H9 (cell line): ENCODE results near the gene ZNF446. TPM values are rescaled to one million over a fixed set of nuclear protein-coding genes. Genes with fewer than 3 reads are reported as not detected.

ENCODE experiments used
- DNase-seq: peaks from one replicate; pipeline ENCODE4 v3.0.0-alpha.2; 2017
- H2AFZ ChIP-seq: one replicate; pipeline ENCODE4 v1.6.1; 2013; ENCODE audit warnings: mild to moderate bottlenecking, low read length, control low read depth, moderate library complexity
- H2AK5ac ChIP-seq: 2 replicates; pipeline ENCODE4 v1.6.1; 2013; ENCODE audit warnings: low read length, control low read depth, mixed read lengths; ENCODE audit not compliant: insufficient read length
- H2BK120ac ChIP-seq: one replicate; pipeline ENCODE4 v1.6.1; 2013; ENCODE audit warnings: low read depth, mild to moderate bottlenecking, low read length, control low read depth, inconsistent platforms; ENCODE audit not compliant: poor library complexity, severe bottlenecking
- H2BK12ac ChIP-seq: 2 replicates; pipeline ENCODE4 v1.6.1; 2013; ENCODE audit warnings: low read length, control low read depth, mixed read lengths, low read depth; ENCODE audit not compliant: insufficient read length
- H2BK15ac ChIP-seq: 2 replicates; pipeline ENCODE4 v1.6.1; 2013; ENCODE audit warnings: low read depth, low read length, control low read depth
- H2BK20ac ChIP-seq: one replicate; pipeline ENCODE4 v1.6.1; 2013; ENCODE audit warnings: low read depth, mild to moderate bottlenecking, low read length, control low read depth, inconsistent platforms; ENCODE audit not compliant: poor library complexity, severe bottlenecking
- H2BK5ac ChIP-seq: 2 replicates; pipeline ENCODE4 v1.6.1; 2013; ENCODE audit warnings: low read length, control low read depth, mixed read lengths; ENCODE audit not compliant: insufficient read length
- H3K14ac ChIP-seq: 2 replicates; pipeline ENCODE4 v1.6.1; 2013; ENCODE audit warnings: low read length, control low read depth; ENCODE audit not compliant: insufficient read depth
- H3K18ac ChIP-seq: 2 replicates; pipeline ENCODE4 v1.6.1; 2013; ENCODE audit warnings: low read depth, mild to moderate bottlenecking, mixed read lengths, low read length, control low read depth; ENCODE audit not compliant: insufficient read length
- H3K23ac ChIP-seq: 2 replicates; pipeline ENCODE4 v1.6.1; 2013; ENCODE audit warnings: low read length, control low read depth, mixed read lengths, low read depth; ENCODE audit not compliant: insufficient read length
- H3K23me2 ChIP-seq: 2 replicates; pipeline ENCODE4 v1.6.1; 2013; ENCODE audit warnings: low read depth, mild to moderate bottlenecking, mixed read lengths, low read length, control low read depth; ENCODE audit not compliant: insufficient read length, poor library complexity, severe bottlenecking
- H3K27ac ChIP-seq: 2 replicates; pipeline ENCODE4 v1.5.1; 2013; ENCODE audit warnings: low read length, control low read depth, mixed read lengths, low read depth; ENCODE audit not compliant: insufficient read length
- H3K27me3 ChIP-seq: 2 replicates; pipeline ENCODE4 v1.6.1; 2013; ENCODE audit warnings: low read length, control low read depth, inconsistent platforms; ENCODE audit not compliant: insufficient read depth
- H3K4ac ChIP-seq: 2 replicates; pipeline ENCODE4 v1.6.1; 2013; ENCODE audit warnings: low read depth, mild to moderate bottlenecking, control low read depth, inconsistent platforms, low read length, moderate library complexity
- H3K4me1 ChIP-seq: 2 replicates; pipeline ENCODE4 v1.6.1; 2013; ENCODE audit warnings: low read length, control low read depth, inconsistent platforms; ENCODE audit not compliant: insufficient read depth
- H3K4me2 ChIP-seq: 2 replicates; pipeline ENCODE4 v1.6.1; 2013; ENCODE audit warnings: low read length, control low read depth, mixed read lengths; ENCODE audit not compliant: insufficient read length, insufficient read depth
- H3K56ac ChIP-seq: 2 replicates; pipeline ENCODE4 v1.6.1; 2013; ENCODE audit warnings: low read depth, mild to moderate bottlenecking, mixed read lengths, low read length, control low read depth; ENCODE audit not compliant: insufficient read length
- H3K79me1 ChIP-seq: 2 replicates; pipeline ENCODE4 v1.6.1; 2013; ENCODE audit warnings: low read depth, mild to moderate bottlenecking, moderate library complexity, low read length, control low read depth, inconsistent platforms; ENCODE audit not compliant: insufficient read depth, poor library complexity, severe bottlenecking
- H3K79me2 ChIP-seq: 2 replicates; pipeline ENCODE4 v1.6.1; 2013; ENCODE audit warnings: low read length, control low read depth, inconsistent platforms; ENCODE audit not compliant: insufficient read depth
- H3K9ac ChIP-seq: 2 replicates; pipeline ENCODE4 v1.6.1; 2013; ENCODE audit warnings: low read length, control low read depth, mixed read lengths; ENCODE audit not compliant: insufficient read length; ENCODE audit errors: extremely low read depth
- H3K9me3 ChIP-seq: one replicate; pipeline ENCODE4 v1.6.1; 2013; ENCODE audit warnings: low read depth, low read length, inconsistent platforms; ENCODE audit not compliant: control insufficient read depth
- H3T11ph ChIP-seq: one replicate; pipeline ENCODE4 v1.6.1; 2013; ENCODE audit warnings: mild to moderate bottlenecking, low read length, control low read depth, inconsistent platforms
- H4K20me1 ChIP-seq: one replicate; pipeline ENCODE4 v1.6.1; 2013; ENCODE audit not compliant: control insufficient read depth, insufficient read length, insufficient read depth
- H4K5ac ChIP-seq: 2 replicates; pipeline ENCODE4 v1.6.1; 2013; ENCODE audit warnings: low read depth, mild to moderate bottlenecking, mixed read lengths, low read length, control low read depth; ENCODE audit not compliant: insufficient read length
- H4K8ac ChIP-seq: replicated peaks from 2 replicates; pipeline ENCODE4 v1.6.1; 2013; ENCODE audit warnings: low read length, control low read depth, mixed read lengths, low read depth; ENCODE audit not compliant: insufficient read length
- H4K91ac ChIP-seq: 2 replicates; pipeline ENCODE4 v1.6.1; 2013; ENCODE audit warnings: low read depth, mild to moderate bottlenecking, moderate library complexity, mixed read lengths, low read length, control low read depth; ENCODE audit not compliant: insufficient read length
- H3K27ac Mint-ChIP-seq, 3 experiments: 2 replicates in 2 of 3; 3 replicates in 1 of 3; pipeline ENCODE4 v1.8.0; 2020 to 2021; ENCODE audit warnings: mixed read lengths in 3 of 3, mild to moderate bottlenecking in 1 of 3, moderate library complexity in 1 of 3
- H3K27me3 Mint-ChIP-seq: 2 replicates; pipeline ENCODE4 v1.8.0; 2021; ENCODE audit warnings: low read depth, mild to moderate bottlenecking, moderate library complexity, mixed read lengths
- H3K36me3 Mint-ChIP-seq, 3 experiments: 2 replicates in 2 of 3; 3 replicates in 1 of 3; pipeline ENCODE4 v1.8.0; 2020 to 2021; ENCODE audit warnings: low read depth in 3 of 3, mixed read lengths in 3 of 3; ENCODE audit not compliant: insufficient read depth in 1 of 3
- H3K4me1 Mint-ChIP-seq, 2 experiments: 2 replicates each; pipeline ENCODE4 v1.8.0; 2020; ENCODE audit warnings: mixed read lengths in 2 of 2
- H3K4me3 Mint-ChIP-seq, 2 experiments: 2 replicates in 1 of 2; 3 replicates in 1 of 2; pipeline ENCODE4 v1.8.0; 2020 to 2021; ENCODE audit warnings: mild to moderate bottlenecking in 2 of 2, mixed read lengths in 2 of 2, moderate library complexity in 1 of 2
- H3K9me3 Mint-ChIP-seq, 2 experiments: 2 replicates in 1 of 2; 3 replicates in 1 of 2; pipeline ENCODE4 v1.8.0; 2020; ENCODE audit warnings: mild to moderate bottlenecking in 2 of 2, mixed read lengths in 2 of 2, moderate library complexity in 1 of 2
- WGBS: extraction: QIAGEN DNeasy Blood & Tissue Kit; methylation state at CpG from one replicate; pipeline ENCODE4 v1.1.7; 2013; ENCODE audit warnings: missing lambda C conversion rate, low lambda C conversion rate, mixed read lengths; ENCODE audit not compliant: insufficient read length; ENCODE audit errors: extremely low coverage; 5-methylcytosine and 5-hydroxymethylcytosine counted together
- total RNA-seq: library from RNA; stranded (reverse); gene quantifications from 2 replicates; pipeline ENCODE4 v1.2.1, GENCODE V29; 2021
- TF ChIP-seq, protein P1 (sequence below): fragments of 200-600 bp; sonication (generic); conservative IDR thresholded peaks from 3 replicates; pipeline ENCODE4 v1.8.0; 2021; ENCODE audit warnings: antibody characterized with exemption, mild to moderate bottlenecking

The ZNF446 gene
- total RNA-seq, 1 experiment from 2014 or later: 7.6 TPM

DNA sequence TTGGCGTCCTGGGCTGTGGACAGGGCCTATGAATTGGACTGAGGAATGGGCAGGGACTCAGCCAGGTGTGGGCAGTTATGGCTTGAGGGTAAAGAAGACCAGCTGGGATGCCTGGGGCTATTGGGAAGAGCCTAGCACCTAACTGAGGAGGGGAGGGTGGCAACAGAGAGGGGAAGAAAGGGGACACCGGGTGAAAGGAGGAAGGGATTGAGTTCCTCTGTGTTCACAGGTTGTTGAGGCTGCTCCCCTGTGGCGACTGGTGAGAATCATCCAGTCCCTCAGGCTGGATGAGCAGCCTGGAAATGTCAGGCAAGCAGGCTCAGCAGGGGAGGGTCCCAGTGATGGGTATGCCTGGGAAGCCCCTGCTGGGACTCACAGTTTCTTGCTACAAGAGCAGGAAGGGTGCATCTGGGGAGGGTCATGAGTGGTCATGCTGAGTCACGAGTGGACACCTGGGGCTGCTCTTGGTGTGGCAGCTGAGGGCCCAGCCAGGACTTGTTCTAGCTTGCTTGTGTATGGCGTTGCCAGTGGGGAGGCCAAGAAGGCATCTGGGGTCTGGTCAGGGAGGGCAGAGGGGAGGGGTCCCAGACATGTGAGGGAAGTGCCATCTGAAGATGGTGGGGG, 7.8 kb upstream of the ZNF446 start:
- no peak for DNase-seq
- no peaks in the 10 kb centered on the region for H3K27me3 ChIP-seq
- H3K4me1 ChIP-seq: no peaks in the 10 kb centered on the region
- H4K8ac ChIP-seq: no peak overlapping the region
- no peak overlapping the region for H2BK120ac ChIP-seq
- no peak overlapping the region for H3K27ac ChIP-seq
- no peak overlapping the region for H3K18ac ChIP-seq
- Mint-ChIP-seq H3K4me1 (peaks cover 10 to 14% of the 10 kb centered on the region in 2 experiments), H3K9me3 (no peaks in the 10 kb centered on the region; a peak in 1 of 5 replicates), H3K27me3 (peaks cover 9% of the 10 kb centered on the region), H3K27ac (peak overlapping the region in 1 of 3 experiments; percentile 96; a peak in 2 of 7 replicates), H3K4me3 (peak overlapping the region; percentile 79 to 84), H3K36me3 (peaks cover 2 to 20% (median 4%) of the 10 kb centered on the region in 3 experiments; a peak in 6 of 7 replicates)
- H2BK12ac ChIP-seq: no peak overlapping the region
- H2BK15ac ChIP-seq: no peak overlapping the region
- no peaks in the 10 kb centered on the region for H4K20me1 ChIP-seq
- no peak overlapping the region for H3K4ac ChIP-seq
- no peak overlapping the region for H3K14ac ChIP-seq
- H3K79me1 ChIP-seq: no peaks in the 10 kb centered on the region
- H2AK5ac ChIP-seq: no peak overlapping the region
- H4K91ac ChIP-seq: no peak overlapping the region
- H2BK5ac ChIP-seq: no peak overlapping the region
- WGBS: no CpG with 5 or more reads among the region's 5 CpGs
- TF ChIP-seq, protein P1, sequence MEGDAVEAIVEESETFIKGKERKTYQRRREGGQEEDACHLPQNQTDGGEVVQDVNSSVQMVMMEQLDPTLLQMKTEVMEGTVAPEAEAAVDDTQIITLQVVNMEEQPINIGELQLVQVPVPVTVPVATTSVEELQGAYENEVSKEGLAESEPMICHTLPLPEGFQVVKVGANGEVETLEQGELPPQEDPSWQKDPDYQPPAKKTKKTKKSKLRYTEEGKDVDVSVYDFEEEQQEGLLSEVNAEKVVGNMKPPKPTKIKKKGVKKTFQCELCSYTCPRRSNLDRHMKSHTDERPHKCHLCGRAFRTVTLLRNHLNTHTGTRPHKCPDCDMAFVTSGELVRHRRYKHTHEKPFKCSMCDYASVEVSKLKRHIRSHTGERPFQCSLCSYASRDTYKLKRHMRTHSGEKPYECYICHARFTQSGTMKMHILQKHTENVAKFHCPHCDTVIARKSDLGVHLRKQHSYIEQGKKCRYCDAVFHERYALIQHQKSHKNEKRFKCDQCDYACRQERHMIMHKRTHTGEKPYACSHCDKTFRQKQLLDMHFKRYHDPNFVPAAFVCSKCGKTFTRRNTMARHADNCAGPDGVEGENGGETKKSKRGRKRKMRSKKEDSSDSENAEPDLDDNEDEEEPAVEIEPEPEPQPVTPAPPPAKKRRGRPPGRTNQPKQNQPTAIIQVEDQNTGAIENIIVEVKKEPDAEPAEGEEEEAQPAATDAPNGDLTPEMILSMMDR: no peak
- no peak overlapping the region for H3T11ph ChIP-seq
- no peaks in the 10 kb centered on the region for H3K79me2 ChIP-seq
- H3K9ac ChIP-seq: no peak overlapping the region
- H4K5ac ChIP-seq: no peak overlapping the region
- no peaks in the 10 kb centered on the region for H3K9me3 ChIP-seq
- no peak overlapping the region for H3K4me2 ChIP-seq
- no peak overlapping the region for H2BK20ac ChIP-seq
- H3K56ac ChIP-seq: no peak overlapping the region
- no peak overlapping the region for H2AFZ ChIP-seq
- no peaks in the 10 kb centered on the region for H3K23me2 ChIP-seq
- no peak overlapping the region for H3K23ac ChIP-seq
